CD4-positive, alpha-beta T cell treated with Interleukin-4 for 4 hours (primary cell): ENCODE results near the gene B4GALNT2.
"Not testable (repeated sequence)": the region's sequence is repeated elsewhere in the genome, so short reads cannot be mapped to it uniquely, and the experiment has no call there.

Experiments used
- DNase-seq: peaks from one replicate; pipeline ENCODE4 v3.0.0-alpha.2; 2020

The B4GALNT2 gene, protein sequence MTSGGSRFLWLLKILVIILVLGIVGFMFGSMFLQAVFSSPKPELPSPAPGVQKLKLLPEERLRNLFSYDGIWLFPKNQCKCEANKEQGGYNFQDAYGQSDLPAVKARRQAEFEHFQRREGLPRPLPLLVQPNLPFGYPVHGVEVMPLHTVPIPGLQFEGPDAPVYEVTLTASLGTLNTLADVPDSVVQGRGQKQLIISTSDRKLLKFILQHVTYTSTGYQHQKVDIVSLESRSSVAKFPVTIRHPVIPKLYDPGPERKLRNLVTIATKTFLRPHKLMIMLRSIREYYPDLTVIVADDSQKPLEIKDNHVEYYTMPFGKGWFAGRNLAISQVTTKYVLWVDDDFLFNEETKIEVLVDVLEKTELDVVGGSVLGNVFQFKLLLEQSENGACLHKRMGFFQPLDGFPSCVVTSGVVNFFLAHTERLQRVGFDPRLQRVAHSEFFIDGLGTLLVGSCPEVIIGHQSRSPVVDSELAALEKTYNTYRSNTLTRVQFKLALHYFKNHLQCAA

GRCh38 chr17:49132699-49133364 lies at the start of gene B4GALNT2:
Gene B4GALNT2, plus strand, starts transcription at chr17:49132769. Its CDS starts 24 bp downstream, at chr17:49132793.
- DNase-seq, result no peak

- not testable (repeated sequence) for DNase-seq
Measured at GRCh38 chr17:49085046-49085445, 47.5 kb upstream of the B4GALNT2 start.

- DNase-seq, result no peak
Measured at GRCh38 chr17:49085565-49086315, 46.8 kb upstream of the B4GALNT2 start.

DNA sequence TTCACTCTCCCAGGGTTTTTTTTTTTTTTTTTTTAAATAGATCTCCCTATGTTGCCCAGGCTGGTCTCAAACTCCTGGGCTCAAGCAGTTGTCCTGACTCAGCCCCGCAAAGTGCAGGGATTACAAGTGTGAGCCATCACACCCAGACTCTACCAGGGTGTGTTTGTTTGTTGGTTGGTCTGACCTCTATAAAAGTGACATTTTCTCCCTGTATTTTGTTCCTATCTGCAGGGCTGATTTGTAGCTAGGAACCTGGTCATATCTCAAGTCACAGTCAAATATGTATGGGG lies 46.3 kb upstream of the B4GALNT2 start:
- DNase-seq, result no peak

DNA sequence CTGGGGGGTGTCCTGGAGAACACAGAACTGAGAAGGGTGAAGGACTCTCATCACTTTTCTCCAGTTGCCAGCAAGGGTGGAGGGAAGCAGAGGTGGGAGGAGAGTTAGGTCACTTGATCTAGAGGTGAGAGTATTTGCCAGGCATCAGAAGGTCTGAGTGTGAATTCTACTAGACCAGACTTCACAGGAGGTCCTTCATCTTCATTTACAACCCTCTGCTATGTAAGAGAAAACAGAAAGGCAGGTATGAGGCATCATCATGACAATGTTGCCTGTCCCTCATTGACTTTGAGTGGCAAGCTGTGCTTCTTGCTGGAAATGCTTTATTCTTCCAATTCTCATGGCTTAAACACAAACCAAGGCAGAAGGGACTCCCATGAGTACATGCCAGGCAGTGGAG lies 45.9 kb upstream of the B4GALNT2 start:
- no peak for DNase-seq

- DNase-seq, result no peak
Measured at GRCh38 chr17:49089094-49089493, 43.5 kb upstream of the B4GALNT2 start.

DNA sequence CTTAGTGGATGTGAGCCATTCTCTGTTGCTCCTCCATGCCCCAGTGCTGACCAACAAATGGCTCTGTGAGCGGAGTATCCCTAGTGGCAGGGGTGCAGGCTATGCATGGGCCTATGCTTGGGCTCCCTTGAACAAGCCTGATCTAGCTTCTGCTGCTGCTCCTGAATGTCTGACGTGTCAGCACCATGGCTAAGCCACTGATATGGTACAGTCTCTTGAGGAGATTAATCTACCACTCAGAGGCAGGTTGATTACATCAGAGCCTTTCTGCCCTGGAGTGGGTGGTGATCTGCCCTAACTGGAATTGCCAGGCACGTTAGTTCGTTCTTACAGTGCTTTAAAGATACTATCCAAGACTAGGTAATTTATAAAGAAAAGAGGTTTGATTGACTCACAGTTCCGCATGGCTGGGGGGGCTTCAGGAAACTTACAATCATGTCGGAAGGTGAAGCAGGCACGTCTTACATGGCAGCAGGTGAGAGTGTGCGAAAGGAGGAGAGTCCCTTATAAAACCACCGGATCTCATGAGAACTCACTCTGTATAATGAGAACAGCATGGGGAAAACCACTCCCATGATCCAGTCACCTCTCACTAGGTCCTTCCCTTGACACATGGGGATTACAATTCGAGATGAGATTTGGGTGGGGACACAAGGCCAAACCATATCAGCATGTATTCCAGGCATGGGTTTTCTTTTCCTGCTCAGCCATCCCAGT lies 41.5 kb upstream of the B4GALNT2 start:
- DNase-seq, result no peak

DNA sequence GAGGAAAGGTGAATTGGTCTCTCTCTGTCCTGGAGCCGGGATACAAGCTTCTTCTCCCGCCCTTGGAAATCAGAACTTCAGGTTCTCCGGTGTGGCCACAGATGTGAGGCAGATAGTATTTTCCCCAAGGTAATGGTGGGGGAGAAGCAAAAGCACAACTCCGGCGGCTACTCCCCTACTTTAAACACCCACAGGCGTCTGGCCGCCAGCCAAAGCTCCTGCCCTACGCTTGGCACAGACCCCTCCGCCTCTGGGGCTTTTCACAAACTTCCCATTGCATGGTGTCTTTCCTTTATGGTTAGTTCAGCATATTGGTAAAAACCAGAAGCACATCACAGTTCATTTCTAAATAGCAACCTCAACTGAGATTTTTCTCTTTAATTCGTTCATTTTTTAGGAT lies 39.4 kb upstream of the B4GALNT2 start:
- no peak for DNase-seq

DNA sequence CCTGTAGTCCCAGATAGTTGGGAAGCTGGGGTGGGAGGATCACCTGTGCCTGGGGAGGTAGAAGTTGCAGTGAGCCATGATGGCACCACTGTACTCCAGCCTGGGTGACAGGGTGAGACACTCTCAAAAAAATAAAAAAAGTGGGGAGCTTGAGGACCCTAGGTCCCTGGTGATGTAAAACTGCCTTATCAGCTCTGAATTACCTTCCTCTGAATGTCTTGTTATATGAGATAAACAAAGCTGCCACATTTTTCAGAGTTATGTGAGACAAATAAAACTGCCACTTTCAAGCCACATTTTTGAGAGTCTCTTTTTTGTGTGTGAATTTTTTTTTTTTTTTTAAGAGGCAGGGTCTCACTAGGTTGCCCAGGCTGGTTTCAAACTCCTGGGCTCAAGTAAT lies 32.0 kb upstream of the B4GALNT2 start:
- no peak for DNase-seq

GRCh38 chr17:49101054-49101534 lies 31.5 kb upstream of the B4GALNT2 start:
- DNase-seq, result no peak

DNA sequence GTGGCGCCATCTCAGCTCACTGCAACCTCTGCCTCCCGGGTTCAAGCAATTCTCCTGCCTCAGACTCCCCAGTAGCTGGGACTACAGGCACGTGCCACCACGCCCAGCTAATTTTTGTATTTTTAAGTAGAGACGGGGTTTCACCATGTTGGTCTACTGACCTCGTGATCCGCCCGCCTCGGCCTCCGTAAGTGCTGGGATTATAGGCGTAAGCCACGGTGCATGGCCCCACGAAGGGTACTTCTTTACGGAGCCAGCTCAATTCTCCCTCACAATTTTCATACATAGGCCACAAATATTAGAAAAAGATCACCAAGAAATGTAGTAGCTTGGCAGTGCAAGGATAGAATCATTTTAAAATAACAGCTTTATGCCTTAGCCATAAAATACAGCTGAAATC lies 29.2 kb upstream of the B4GALNT2 start:
- DNase-seq, result not testable (repeated sequence)

GRCh38 chr17:49104511-49105074 lies 28.0 kb upstream of the B4GALNT2 start:
- DNase-seq, result no peak

DNA sequence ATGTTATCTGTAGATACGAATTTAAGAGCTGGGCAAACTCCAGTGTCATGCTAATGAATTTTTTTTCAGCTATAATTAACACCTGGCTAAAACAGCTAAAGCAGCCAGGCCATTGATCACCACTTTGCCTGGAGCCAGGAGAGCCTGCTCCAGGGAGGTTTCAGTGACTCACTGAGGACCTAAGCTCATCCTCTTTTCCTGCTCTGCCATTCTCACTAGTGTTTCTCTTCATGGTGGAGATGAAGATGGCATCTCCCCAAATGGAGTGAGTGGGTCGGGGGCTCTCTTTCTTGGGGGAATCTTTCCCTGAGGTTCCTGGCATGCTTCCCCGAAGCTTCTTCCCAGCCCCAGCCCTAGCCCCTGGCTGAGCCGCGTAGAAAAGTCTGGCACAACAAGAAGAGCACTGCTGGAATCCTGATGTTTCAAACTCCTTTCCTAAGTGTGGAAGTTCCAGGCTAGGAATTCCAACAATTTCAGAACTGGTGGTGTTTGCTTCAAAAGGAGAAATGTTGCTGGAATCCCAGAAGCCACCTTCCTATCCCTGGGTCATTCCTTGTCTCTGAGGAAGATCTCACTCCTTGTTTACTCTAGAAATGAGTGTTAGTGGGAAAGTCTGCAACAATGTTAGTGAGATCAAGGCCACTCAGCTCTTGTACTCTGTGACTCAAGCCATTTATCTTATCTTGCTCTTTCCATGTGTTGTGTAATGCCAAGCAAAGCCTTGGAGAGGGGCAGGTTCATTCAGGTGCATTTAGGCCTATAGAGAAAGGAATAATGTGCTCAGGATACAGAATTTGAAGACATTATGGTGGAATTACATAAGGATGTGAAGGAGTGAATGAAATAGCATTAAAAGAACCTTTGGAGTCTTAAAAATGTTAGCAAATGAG lies 26.0 kb upstream of the B4GALNT2 start:
- DNase-seq, result no peak

GRCh38 chr17:49107211-49107557 lies 25.4 kb upstream of the B4GALNT2 start:
- no peak for DNase-seq

- DNase-seq, result no peak
Measured at GRCh38 chr17:49108318-49108717, 24.3 kb upstream of the B4GALNT2 start.

- no peak for DNase-seq
Measured at GRCh38 chr17:49110509-49110908, 22.1 kb upstream of the B4GALNT2 start.

GRCh38 chr17:49111934-49112333 lies 20.6 kb upstream of the B4GALNT2 start:
- DNase-seq, result no peak

- no peak for DNase-seq
Measured at GRCh38 chr17:49112936-49113335, 19.6 kb upstream of the B4GALNT2 start.

- DNase-seq, result no peak
Measured at GRCh38 chr17:49114703-49115102, 17.9 kb upstream of the B4GALNT2 start.

DNA sequence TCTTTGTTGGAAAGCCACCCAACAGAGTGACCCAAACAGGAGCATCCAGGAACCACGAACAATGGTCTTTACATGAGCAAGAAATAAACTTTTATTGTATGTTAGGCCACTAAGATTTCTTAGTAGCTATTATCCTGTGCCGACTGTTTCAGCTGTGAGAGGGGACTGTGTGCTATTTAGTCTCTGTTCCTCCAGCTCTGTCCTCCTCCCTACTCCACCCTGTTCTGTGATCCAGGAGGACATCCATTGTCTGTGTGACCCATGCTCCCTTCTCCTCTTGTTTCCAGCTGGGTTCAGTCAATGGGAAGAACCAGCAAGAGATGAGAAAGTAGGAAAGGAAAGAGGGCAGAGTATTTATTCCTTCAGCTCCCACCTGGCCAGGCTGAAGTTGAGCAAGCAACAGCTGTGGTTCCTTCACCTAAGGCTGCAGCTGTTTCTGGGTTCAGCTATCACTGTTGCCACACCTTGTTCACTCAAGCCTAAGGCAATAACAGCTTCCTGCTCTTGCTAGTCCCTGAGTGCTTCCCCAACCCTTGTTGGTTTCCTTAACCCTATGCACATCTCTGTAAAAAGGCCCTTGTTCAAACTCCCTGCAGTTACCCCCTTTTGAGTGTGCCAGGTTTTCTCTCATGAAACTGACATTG lies 14.9 kb upstream of the B4GALNT2 start:
- no peak for DNase-seq

- no peak for DNase-seq
Measured at GRCh38 chr17:49120166-49120565, 12.4 kb upstream of the B4GALNT2 start.
